ENCODE data around the gene TCF19. TPM values are rescaled to one million over a fixed set of nuclear protein-coding genes. Genes with fewer than 3 reads are reported as not detected.

TCF19 gene
- total RNA-seq, 4 donors from 2014 or later, result 14.8 to 24.3 (median 23.8) TPM

DNA sequence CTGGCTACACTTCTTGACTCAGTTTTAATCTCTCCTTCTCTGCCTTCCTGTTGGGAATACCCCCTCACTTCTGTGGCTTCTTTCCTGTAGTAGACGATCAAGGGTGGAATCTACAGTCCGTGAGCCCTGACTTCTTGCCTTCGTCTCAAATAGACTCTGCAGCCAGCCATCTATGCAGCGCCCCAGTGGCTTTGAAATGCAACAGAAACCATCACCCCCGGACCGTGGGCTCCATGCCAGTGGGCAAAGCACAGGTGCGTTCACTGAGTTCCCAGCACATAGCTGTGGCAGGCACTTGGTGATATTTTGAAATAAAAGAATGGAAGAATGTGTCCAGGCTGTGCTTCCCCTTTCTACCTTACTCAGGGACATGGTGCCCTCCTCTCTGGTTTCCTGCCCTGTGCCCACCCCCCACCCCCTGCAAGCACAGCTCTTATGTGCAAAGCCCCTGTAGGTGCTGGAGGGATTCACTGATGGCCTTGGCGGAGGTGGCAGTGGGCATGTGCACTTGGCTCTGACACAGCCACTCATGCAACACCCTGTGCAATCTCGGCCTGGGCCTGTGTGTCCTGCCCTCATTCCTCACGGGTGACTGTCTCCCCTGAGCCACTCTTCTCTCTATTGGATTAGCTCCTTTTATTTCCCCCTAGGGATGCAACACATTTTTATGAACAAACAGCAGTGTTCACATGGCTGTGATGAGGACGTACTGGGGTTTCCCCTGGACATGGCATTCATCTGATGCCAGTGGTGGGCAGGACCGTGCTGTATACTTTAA, 32.6 kb upstream of the TCF19 start:
- no peak for DNase-seq (ENCODE audit: low spot score in 2 of 2)
- H3K36me3 ChIP-seq, result no peaks in the 10 kb centered on the region
- H3K27me3 ChIP-seq, result no peaks in the 10 kb centered on the region
- WGBS, result 57% methylated on average over 12 of the region's 12 CpGs
- H3K9me3 ChIP-seq, result no peaks in the 10 kb centered on the region
- H3K27ac ChIP-seq, result peak overlapping the region; percentile 75
- TF ChIP-seq POLR2A (IDR thresholded peaks at IDR 0.05) (no peak), EP300 (IDR thresholded peaks at IDR 0.05) (no peak), POLR2AphosphoS5 (IDR thresholded peaks at IDR 0.05) (no peak)
- TF ChIP-seq, protein P1, sequence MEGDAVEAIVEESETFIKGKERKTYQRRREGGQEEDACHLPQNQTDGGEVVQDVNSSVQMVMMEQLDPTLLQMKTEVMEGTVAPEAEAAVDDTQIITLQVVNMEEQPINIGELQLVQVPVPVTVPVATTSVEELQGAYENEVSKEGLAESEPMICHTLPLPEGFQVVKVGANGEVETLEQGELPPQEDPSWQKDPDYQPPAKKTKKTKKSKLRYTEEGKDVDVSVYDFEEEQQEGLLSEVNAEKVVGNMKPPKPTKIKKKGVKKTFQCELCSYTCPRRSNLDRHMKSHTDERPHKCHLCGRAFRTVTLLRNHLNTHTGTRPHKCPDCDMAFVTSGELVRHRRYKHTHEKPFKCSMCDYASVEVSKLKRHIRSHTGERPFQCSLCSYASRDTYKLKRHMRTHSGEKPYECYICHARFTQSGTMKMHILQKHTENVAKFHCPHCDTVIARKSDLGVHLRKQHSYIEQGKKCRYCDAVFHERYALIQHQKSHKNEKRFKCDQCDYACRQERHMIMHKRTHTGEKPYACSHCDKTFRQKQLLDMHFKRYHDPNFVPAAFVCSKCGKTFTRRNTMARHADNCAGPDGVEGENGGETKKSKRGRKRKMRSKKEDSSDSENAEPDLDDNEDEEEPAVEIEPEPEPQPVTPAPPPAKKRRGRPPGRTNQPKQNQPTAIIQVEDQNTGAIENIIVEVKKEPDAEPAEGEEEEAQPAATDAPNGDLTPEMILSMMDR (IDR thresholded peaks at IDR 0.05), result no peak
- no peak overlapping the region for H3K4me3 ChIP-seq
- H3K4me1 ChIP-seq, result peaks cover 57% of the 10 kb centered on the region

DNA sequence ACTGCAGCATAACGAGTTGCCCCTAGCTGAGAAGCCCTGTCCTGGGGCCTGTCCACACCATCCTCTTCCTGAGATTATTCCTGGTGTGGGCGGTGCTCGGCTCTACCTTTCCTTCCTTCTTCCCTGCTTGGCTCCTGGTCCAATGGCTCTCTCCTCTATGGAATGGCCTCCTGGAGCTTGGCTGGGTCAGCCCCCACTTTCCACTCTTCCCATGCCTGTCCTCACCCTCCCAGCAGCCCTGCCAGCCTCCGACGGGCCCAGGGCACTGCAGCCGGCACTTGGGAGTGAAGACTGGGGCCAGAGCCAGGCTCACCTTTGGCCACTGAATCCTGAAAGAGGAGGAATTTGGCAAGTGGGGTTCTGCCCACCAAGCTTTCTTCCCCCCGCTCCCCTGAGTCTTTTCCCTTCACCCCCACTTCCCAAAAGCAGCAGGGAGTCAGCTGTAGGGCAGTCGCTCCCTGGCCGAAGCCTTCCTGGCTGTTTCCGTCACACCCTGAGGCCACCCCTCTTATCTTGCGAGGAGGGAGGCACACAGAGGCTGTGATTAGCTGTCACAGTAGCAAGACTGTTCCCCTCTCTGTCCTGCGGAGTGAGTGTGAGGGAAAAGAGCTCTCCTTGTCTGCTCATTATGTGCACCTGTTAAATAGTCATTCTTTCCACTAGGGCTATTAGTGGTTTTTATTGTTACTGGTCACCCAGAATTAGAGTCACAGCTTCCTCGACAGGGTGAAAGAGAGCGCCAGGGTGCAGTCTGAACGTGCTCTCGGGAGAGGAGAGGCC, 31.8 kb upstream of the TCF19 start:
- Histone ChIP-seq H3K36me3 (no peaks in the 10 kb centered on the region), H3K27ac (peak overlapping the region; percentile 75), H3K27me3 (no peaks in the 10 kb centered on the region), H3K4me1 (peaks cover 55% of the 10 kb centered on the region), H3K4me3 (no peak overlapping the region), H3K9me3 (no peaks in the 10 kb centered on the region)
- TF ChIP-seq POLR2A (IDR thresholded peaks at IDR 0.05) (no peak), EP300 (IDR thresholded peaks at IDR 0.05) (no peak), POLR2AphosphoS5 (IDR thresholded peaks at IDR 0.05) (no peak)
- TF ChIP-seq, protein P1 (IDR thresholded peaks at IDR 0.05), result no peak
- no peak for DNase-seq (ENCODE audit: low spot score in 2 of 2)
- 75% methylated on average over 16 of the region's 16 CpGs for WGBS

DNA sequence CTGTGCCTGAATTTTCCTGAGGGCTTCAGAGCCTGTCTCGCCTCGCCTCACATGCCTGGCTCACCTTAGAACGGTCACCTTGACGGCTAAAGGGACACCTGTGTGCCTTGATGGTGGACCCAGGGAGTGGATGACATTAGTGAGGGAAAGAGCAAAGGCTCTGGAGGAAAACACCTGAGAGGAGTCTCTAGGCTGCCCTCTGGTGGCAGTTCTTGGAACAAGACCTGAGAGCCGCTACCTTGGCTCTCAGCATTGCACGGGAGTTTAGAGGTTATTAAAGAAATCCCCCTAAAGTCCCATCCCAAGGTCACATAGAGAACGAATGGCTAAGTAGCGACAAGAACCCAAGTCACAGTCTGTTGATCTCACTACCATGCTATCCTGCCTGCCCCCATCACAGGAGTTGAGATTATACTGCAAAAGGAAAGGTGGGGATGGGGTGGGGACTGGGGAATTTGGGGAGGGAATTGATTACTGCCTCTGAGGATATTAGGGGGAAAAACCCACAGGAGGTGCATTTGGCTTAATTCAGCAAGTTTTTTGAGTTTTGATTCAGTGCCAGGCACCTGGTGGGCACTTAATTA, 30.2 kb upstream of the TCF19 start:
- no peaks in the 10 kb centered on the region for H3K9me3 ChIP-seq
- H3K4me3 ChIP-seq, result no peak overlapping the region
- 7% methylated on average over 8 of the region's 8 CpGs for WGBS
- no peaks in the 10 kb centered on the region for H3K27me3 ChIP-seq
- no peak overlapping the region for H3K27ac ChIP-seq
- peaks cover 42% of the 10 kb centered on the region for H3K4me1 ChIP-seq
- no peaks in the 10 kb centered on the region for H3K36me3 ChIP-seq
- DNase-seq (ENCODE audit: low spot score in 2 of 2), result no peak
- TF ChIP-seq, protein P1 (IDR thresholded peaks at IDR 0.05), result peak; percentile 62 to 88
- TF ChIP-seq EP300 (IDR thresholded peaks at IDR 0.05), result no peak

DNA sequence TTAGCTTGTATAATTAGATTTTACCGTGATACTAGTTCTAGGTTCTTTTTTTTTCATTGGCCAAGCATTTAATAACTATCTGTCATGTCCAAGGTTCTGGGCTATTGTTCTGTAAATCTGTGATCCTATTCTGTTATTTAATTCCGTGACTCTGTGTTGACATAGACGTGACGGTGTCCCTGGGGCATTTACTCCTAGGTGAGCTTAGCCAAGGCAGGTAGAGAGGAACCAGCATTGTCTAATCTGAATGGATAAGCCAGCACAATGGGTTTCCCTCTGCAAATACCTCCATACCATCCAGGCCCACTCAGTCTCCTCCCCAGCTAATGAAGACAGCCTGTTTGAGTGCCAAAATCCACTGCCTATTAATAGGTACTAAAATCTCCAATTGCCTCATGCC, 29.3 kb upstream of the TCF19 start:
- TF ChIP-seq, protein P1 (IDR thresholded peaks at IDR 0.05), result no peak
- TF ChIP-seq EP300 (IDR thresholded peaks at IDR 0.05), result no peak
- no peak for TF ChIP-seq POLR2AphosphoS5 (IDR thresholded peaks at IDR 0.05)
- Histone ChIP-seq H3K4me1 (peaks cover 38% of the 10 kb centered on the region), H3K36me3 (no peaks in the 10 kb centered on the region), H3K4me3 (no peak overlapping the region), H3K27ac (no peak overlapping the region), H3K9me3 (no peaks in the 10 kb centered on the region), H3K27me3 (no peaks in the 10 kb centered on the region)
- no peak for DNase-seq (ENCODE audit: low spot score in 2 of 2)
- WGBS, result 54% methylated on average over 4 of the region's 4 CpGs

DNA sequence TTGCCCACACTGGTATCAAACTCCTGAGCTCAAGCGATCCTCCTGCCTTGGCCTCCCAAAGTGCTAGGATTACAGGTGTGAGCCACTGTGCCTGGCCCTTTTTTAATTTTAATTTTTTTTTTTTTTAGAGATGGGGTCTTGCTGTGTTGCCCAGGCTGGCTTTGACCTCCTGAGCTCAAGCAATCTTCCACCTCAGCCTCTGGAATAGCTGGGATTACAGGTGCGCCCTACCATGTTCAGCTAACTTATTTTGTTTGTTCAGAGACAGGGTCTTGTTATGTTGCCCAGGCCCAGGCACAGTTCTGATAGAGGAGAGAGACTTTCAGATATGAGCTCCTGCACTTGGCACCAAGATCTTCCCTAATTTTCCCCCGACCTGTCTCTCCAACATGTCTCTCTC, 27.6 kb upstream of the TCF19 start:
- Histone ChIP-seq H3K36me3 (no peaks in the 10 kb centered on the region), H3K9me3 (no peaks in the 10 kb centered on the region), H3K4me3 (no peak overlapping the region), H3K27ac (no peak overlapping the region), H3K27me3 (no peaks in the 10 kb centered on the region), H3K4me1 (peaks cover 27% of the 10 kb centered on the region)
- TF ChIP-seq POLR2AphosphoS5 (IDR thresholded peaks at IDR 0.05), result no peak
- no peak for TF ChIP-seq POLR2A (IDR thresholded peaks at IDR 0.05)
- DNase-seq (ENCODE audit: low spot score in 2 of 2), result no peak
- WGBS, result 94% methylated on average over 3 of the region's 3 CpGs
